ENCODE measurements around the gene WDR62. TPM values are rescaled to one million over a fixed set of nuclear protein-coding genes. Genes with fewer than 3 reads are reported as not detected.
A peak's percentile ranks its signal among the peaks of the same experiment; 100 is the strongest.

WDR62 gene
- total RNA-seq, 1 experiment from 2014 or later = 30.0 TPM

GRCh38 chr19:36032251-36033104, 22.2 kb upstream of the WDR62 start, which contains the start of gene CLIP3:
Gene CLIP3 (minus strand): TSS chr19:36032873. CDS start chr19:36032357, 516 bp downstream.
- Histone ChIP-seq H2BK12ac (ENCODE audit: insufficient read length, low read depth, low read length) (no peak within 1 kb of the TSS), H3K4ac (ENCODE audit: low read depth, low read length) (no peak within 1 kb of the TSS), H3K9ac (ENCODE audit: extremely low read depth, insufficient read length, low read length) (no peak within 1 kb of the TSS), H2BK15ac (ENCODE audit: low read depth, low read length) (no peak within 1 kb of the TSS), H4K5ac (ENCODE audit: insufficient read length, low read depth, low read length) (no peak within 1 kb of the TSS), H2AK5ac (ENCODE audit: insufficient read length, low read length) (no peak within 1 kb of the TSS), H3K27ac (ENCODE audit: insufficient read length, low read depth, low read length) (no peak within 1 kb of the TSS), H2BK20ac (ENCODE audit: low read depth, low read length, poor library complexity, severe bottlenecking) (no peak within 1 kb of the TSS), H4K8ac (replicated peaks; ENCODE audit: insufficient read length, low read depth, low read length) (no peak within 1 kb of the TSS), H2BK5ac (ENCODE audit: insufficient read length, low read length) (no peak within 1 kb of the TSS), H3K23ac (ENCODE audit: insufficient read length, low read depth, low read length) (no peak within 1 kb of the TSS), H3T11ph (ENCODE audit: low read length) (no peak within 1 kb of the TSS), H3K23me2 (ENCODE audit: insufficient read length, low read depth, low read length, poor library complexity, severe bottlenecking) (peaks cover 12% of the 10 kb centered on the region), H3K79me2 (ENCODE audit: insufficient read depth, low read length) (no peaks in the 10 kb centered on the region), H2AFZ (ENCODE audit: low read length) (no peak within 1 kb of the TSS), H2BK120ac (ENCODE audit: low read depth, low read length, poor library complexity, severe bottlenecking) (no peak within 1 kb of the TSS), H4K91ac (ENCODE audit: insufficient read length, low read depth, low read length) (no peak within 1 kb of the TSS), H3K4me2 (ENCODE audit: insufficient read depth, insufficient read length, low read length) (peak within 1 kb of the TSS; percentile 37), H4K20me1 (ENCODE audit: control insufficient read depth, insufficient read depth, insufficient read length) (no peaks in the 10 kb centered on the region), H3K56ac (ENCODE audit: insufficient read length, low read depth, low read length) (no peak within 1 kb of the TSS), H3K4me1 (ENCODE audit: insufficient read depth, low read length) (no peaks in the 10 kb centered on the region; the same call in 1 of the 2 replicates), H3K9me3 (ENCODE audit: control insufficient read depth, low read depth, low read length) (no peaks in the 10 kb centered on the region), H3K18ac (ENCODE audit: insufficient read length, low read depth, low read length) (no peak within 1 kb of the TSS), H3K14ac (ENCODE audit: insufficient read depth, low read length) (no peak within 1 kb of the TSS), H3K79me1 (ENCODE audit: insufficient read depth, low read depth, low read length, poor library complexity, severe bottlenecking) (no peaks in the 10 kb centered on the region), H3K27me3 (ENCODE audit: insufficient read depth, low read length) (no peaks in the 10 kb centered on the region)
- DNase-seq = peak; percentile 83
- Mint-ChIP-seq H3K4me3 (peak within 1 kb of the TSS; percentile 85 to 89), H3K27ac (0 out of 7 replicates have a peak within 1 kb of the TSS, but pooled peaks of 1 of the 3 experiments have one; percentile 48), H3K36me3 (ENCODE audit: insufficient read depth in 1 of 3, low read depth in 3 of 3) (peaks cover 0 to 13% (median 6%) of the 10 kb centered on the region in 3 experiments; a peak in 3 of 7 replicates), H3K4me1 (peaks cover 4 to 7% of the 10 kb centered on the region in 2 experiments; a peak in 3 of 4 replicates), H3K9me3 (no peaks in the 10 kb centered on the region; a peak in 1 of 5 replicates), H3K27me3 (ENCODE audit: low read depth) (peaks cover 12% of the 10 kb centered on the region)
- TF ChIP-seq CTCF (conservative IDR thresholded peaks at IDR 0.05) = no peak; the same call in 2 of the 3 replicates
- no CpG with 5 or more reads among the region's 51 CpGs for WGBS (ENCODE audit: extremely low coverage, insufficient read length, low lambda C conversion rate)

All from H9 (cell line).